HEK293 (cell line): ENCODE data around the gene SH3RF3.

ENCODE experiments used
- KLF8 ChIP-seq: fragments of 450-650 bp; formaldehyde crosslinking; IDR thresholded peaks from 2 replicates; pipeline ENCODE4 v1.5.1; 2016; ENCODE audit warnings: missing biosample characterization, missing genetic modification characterization
- ZNF155 ChIP-seq: fragments of 450-650 bp; formaldehyde crosslinking; IDR thresholded peaks from 2 replicates; pipeline ENCODE4 v1.5.1; 2016; ENCODE audit warnings: missing biosample characterization, missing genetic modification characterization
- ZNF426 ChIP-seq: fragments of 450-650 bp; formaldehyde crosslinking; IDR thresholded peaks from 2 replicates; pipeline ENCODE4 v1.5.1; 2017; ENCODE audit warnings: missing biosample characterization, missing genetic modification characterization, mild to moderate bottlenecking, inconsistent platforms, moderate library complexity
- ZNF785 ChIP-seq: fragments of 450-650 bp; formaldehyde crosslinking; IDR thresholded peaks from 2 replicates; pipeline ENCODE4 v1.5.1; 2016; ENCODE audit warnings: missing biosample characterization, missing genetic modification characterization
- ZXDB ChIP-seq: fragments of 450-650 bp; formaldehyde crosslinking; IDR thresholded peaks from 2 replicates; pipeline ENCODE4 v1.5.1; 2016; ENCODE audit warnings: missing biosample characterization, missing genetic modification characterization
- TF ChIP-seq, protein P1 (sequence below): fragments of 450-650 bp; formaldehyde crosslinking; IDR thresholded peaks from 2 replicates; pipeline ENCODE4 v1.5.1; 2016; ENCODE audit warnings: missing biosample characterization, missing genetic modification characterization
- TF ChIP-seq, protein P2 (sequence below): fragments of 450-650 bp; formaldehyde crosslinking; IDR thresholded peaks from 2 replicates; pipeline ENCODE4 v1.5.1; 2016; ENCODE audit warnings: missing biosample characterization, missing genetic modification characterization
- TF ChIP-seq, protein P3 (sequence below): sonication (generic); formaldehyde crosslinking; IDR thresholded peaks from 2 replicates; pipeline ENCODE4 v1.8.1; 2022; ENCODE audit warnings: mild to moderate bottlenecking, moderate library complexity, missing genetic modification reagents

DNA sequence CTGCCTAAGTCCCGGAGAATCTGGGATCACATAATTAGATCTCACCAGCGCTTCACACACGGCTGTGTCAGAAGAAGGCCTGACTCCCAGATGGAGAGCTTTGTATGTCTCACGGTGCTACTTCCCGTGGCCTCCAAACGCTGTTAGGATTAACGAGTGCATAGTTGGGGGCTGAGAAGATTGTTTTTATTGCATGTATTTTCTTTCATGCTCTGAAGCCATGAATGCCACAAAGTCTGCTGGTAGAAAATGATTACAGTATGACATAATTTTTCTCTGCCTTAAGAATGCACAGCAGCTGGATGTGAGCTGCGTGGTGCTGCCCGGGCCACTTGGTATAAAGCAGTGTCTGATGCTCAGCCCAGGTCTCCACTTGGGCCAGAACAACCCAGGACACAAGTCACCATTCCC, 318.3 kb downstream of the SH3RF3 start:
- TF ChIP-seq KLF8 (tag by site-specific recombination) (no peak), ZNF785 (tag by site-specific recombination) (no peak), ZXDB (tag by site-specific recombination) (no peak), ZNF155 (no peak), ZNF426 (tag by site-specific recombination) (no peak)
- TF ChIP-seq, protein P1, sequence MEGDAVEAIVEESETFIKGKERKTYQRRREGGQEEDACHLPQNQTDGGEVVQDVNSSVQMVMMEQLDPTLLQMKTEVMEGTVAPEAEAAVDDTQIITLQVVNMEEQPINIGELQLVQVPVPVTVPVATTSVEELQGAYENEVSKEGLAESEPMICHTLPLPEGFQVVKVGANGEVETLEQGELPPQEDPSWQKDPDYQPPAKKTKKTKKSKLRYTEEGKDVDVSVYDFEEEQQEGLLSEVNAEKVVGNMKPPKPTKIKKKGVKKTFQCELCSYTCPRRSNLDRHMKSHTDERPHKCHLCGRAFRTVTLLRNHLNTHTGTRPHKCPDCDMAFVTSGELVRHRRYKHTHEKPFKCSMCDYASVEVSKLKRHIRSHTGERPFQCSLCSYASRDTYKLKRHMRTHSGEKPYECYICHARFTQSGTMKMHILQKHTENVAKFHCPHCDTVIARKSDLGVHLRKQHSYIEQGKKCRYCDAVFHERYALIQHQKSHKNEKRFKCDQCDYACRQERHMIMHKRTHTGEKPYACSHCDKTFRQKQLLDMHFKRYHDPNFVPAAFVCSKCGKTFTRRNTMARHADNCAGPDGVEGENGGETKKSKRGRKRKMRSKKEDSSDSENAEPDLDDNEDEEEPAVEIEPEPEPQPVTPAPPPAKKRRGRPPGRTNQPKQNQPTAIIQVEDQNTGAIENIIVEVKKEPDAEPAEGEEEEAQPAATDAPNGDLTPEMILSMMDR: no peak
- TF ChIP-seq, protein P2, sequence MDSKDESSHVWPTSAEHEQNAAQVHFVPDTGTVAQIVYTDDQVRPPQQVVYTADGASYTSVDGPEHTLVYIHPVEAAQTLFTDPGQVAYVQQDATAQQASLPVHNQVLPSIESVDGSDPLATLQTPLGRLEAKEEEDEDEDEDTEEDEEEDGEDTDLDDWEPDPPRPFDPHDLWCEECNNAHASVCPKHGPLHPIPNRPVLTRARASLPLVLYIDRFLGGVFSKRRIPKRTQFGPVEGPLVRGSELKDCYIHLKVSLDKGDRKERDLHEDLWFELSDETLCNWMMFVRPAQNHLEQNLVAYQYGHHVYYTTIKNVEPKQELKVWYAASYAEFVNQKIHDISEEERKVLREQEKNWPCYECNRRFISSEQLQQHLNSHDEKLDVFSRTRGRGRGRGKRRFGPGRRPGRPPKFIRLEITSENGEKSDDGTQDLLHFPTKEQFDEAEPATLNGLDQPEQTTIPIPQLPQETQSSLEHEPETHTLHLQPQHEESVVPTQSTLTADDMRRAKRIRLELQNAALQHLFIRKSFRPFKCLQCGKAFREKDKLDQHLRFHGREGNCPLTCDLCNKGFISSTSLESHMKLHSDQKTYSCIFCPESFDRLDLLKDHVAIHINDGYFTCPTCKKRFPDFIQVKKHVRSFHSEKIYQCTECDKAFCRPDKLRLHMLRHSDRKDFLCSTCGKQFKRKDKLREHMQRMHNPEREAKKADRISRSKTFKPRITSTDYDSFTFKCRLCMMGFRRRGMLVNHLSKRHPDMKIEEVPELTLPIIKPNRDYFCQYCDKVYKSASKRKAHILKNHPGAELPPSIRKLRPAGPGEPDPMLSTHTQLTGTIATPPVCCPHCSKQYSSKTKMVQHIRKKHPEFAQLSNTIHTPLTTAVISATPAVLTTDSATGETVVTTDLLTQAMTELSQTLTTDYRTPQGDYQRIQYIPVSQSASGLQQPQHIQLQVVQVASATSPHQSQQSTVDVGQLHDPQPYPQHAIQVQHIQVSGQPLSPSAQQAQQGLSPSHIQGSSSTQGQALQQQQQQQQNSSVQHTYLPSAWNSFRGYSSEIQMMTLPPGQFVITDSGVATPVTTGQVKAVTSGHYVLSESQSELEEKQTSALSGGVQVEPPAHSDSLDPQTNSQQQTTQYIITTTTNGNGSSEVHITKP: no peak
- TF ChIP-seq, protein P3, sequence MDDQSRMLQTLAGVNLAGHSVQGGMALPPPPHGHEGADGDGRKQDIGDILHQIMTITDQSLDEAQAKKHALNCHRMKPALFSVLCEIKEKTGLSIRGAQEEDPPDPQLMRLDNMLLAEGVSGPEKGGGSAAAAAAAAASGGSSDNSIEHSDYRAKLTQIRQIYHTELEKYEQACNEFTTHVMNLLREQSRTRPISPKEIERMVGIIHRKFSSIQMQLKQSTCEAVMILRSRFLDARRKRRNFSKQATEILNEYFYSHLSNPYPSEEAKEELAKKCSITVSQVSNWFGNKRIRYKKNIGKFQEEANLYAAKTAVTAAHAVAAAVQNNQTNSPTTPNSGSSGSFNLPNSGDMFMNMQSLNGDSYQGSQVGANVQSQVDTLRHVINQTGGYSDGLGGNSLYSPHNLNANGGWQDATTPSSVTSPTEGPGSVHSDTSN (CRISPR knock-in tag): no peak
